ENCODE data around the gene NKD2.

DNA sequence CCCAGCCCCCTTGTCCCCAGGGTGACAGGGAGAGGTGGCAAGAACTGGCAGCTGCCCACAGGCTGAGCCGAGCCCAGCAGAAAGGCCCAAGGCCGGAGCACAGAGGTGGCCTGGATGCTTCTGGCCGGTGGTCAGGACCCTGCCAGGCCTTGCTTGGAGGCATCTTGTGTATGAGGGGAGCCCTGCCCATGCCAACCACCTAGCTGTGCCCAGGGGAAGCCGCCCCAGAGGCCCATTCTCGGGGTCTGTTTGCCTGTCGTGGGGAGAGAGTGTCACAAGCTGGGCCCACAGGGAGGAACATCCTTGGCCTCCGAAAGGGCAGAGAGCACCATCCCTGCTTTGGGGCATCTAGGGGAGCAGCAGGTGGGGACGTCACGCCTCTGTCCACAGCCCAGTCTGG lies 10.0 kb downstream of the NKD2 start:
- TF ChIP-seq, protein P1, sequence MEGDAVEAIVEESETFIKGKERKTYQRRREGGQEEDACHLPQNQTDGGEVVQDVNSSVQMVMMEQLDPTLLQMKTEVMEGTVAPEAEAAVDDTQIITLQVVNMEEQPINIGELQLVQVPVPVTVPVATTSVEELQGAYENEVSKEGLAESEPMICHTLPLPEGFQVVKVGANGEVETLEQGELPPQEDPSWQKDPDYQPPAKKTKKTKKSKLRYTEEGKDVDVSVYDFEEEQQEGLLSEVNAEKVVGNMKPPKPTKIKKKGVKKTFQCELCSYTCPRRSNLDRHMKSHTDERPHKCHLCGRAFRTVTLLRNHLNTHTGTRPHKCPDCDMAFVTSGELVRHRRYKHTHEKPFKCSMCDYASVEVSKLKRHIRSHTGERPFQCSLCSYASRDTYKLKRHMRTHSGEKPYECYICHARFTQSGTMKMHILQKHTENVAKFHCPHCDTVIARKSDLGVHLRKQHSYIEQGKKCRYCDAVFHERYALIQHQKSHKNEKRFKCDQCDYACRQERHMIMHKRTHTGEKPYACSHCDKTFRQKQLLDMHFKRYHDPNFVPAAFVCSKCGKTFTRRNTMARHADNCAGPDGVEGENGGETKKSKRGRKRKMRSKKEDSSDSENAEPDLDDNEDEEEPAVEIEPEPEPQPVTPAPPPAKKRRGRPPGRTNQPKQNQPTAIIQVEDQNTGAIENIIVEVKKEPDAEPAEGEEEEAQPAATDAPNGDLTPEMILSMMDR (IDR thresholded peaks at IDR 0.05; ENCODE audit: low read length) = no peak
- no peak for TF ChIP-seq EZH2 (IDR thresholded peaks at IDR 0.05; ENCODE audit: borderline replicate concordance, low read length)

All from OCI-LY1 (cell line).